IMR-90 (cell line): ENCODE results near the gene ANOS1. TPM values are rescaled to one million over a fixed set of nuclear protein-coding genes. Genes with fewer than 3 reads are reported as not detected.

Source experiments
- ATAC-seq: fragments of 200-7000 bp; cut with Tn5 transposase; 2 replicates; pipeline ENCODE4 v1.9.1; 2020; ENCODE audit warnings: low read depth, mild to moderate bottlenecking, moderate library complexity
- BruUV-seq: library from RNA; stranded (reverse); fragments of 400-500 nt; replicated peaks from 2 replicates; lab custom pipeline; 2021; lab: Mats Ljungman, UMichigan
- CTCF ChIA-PET: fragments of 300-600 bp; formaldehyde crosslinking; extraction: SDS; loops from one replicate; lab custom pipeline; 2021; ENCODE audit warnings: antibody characterized with exemption; lab: Yijun Ruan, JAX
- POLR2A ChIA-PET: fragments of 300-600 bp; sonication (Branson Sonifier 250); formaldehyde crosslinking; loops from one replicate; lab custom pipeline; 2022; ENCODE audit warnings: antibody characterized with exemption; ENCODE audit not compliant: unreplicated experiment; lab: Charles Lee
- DNase-seq: peaks from one replicate; pipeline ENCODE4 v3.0.0; 2013
- H2AFZ ChIP-seq: replicated peaks from 2 replicates; pipeline ENCODE3; 2013; ENCODE audit warnings: low read length, mild to moderate bottlenecking; ENCODE audit not compliant: poor library complexity
- H2AK5ac ChIP-seq: 2 replicates; pipeline ENCODE4 v1.6.1; 2013; ENCODE audit warnings: low read depth, low read length, inconsistent platforms
- H2AK9ac ChIP-seq: replicated peaks from 2 replicates; pipeline ENCODE3; 2013; ENCODE audit warnings: mild to moderate bottlenecking, low read depth, low read length, moderate library complexity; ENCODE audit not compliant: poor library complexity
- H2BK120ac ChIP-seq: 2 replicates; pipeline ENCODE4 v1.6.1; 2013; ENCODE audit warnings: low read depth, low read length, inconsistent platforms
- H2BK15ac ChIP-seq: 3 replicates; pipeline ENCODE4 v1.6.1; 2013; ENCODE audit warnings: low read depth, low read length, inconsistent platforms
- H2BK20ac ChIP-seq: 2 replicates; pipeline ENCODE4 v1.6.1; 2013; ENCODE audit warnings: low read depth, mild to moderate bottlenecking, inconsistent platforms, low read length, moderate library complexity
- H2BK5ac ChIP-seq: 2 replicates; pipeline ENCODE4 v1.6.1; 2013; ENCODE audit warnings: mild to moderate bottlenecking, low read depth, low read length, inconsistent platforms; ENCODE audit not compliant: poor library complexity, severe bottlenecking
- H3K14ac ChIP-seq: replicated peaks from 2 replicates; pipeline ENCODE4 v1.6.1; 2013; ENCODE audit warnings: low read depth, low read length, inconsistent platforms
- H3K18ac ChIP-seq: 2 replicates; pipeline ENCODE4 v1.6.1; 2013; ENCODE audit warnings: low read depth, low read length, control low read depth
- H3K23ac ChIP-seq: 2 replicates; pipeline ENCODE4 v1.6.1; 2013; ENCODE audit warnings: low read depth, low read length, inconsistent platforms
- H3K27ac ChIP-seq: 2 replicates; pipeline ENCODE4 v1.5.1; 2013; ENCODE audit warnings: mild to moderate bottlenecking, control low read depth, low read length; ENCODE audit not compliant: insufficient read depth
- H3K27me3 ChIP-seq: 2 replicates; pipeline ENCODE4 v1.6.1; 2013; ENCODE audit warnings: low read length; ENCODE audit not compliant: control insufficient read depth, insufficient read depth
- H3K36me3 ChIP-seq: 2 replicates; pipeline ENCODE4 v1.6.1; 2013; ENCODE audit warnings: low read length, mixed read lengths; ENCODE audit not compliant: control insufficient read depth, insufficient read depth
- H3K4ac ChIP-seq: 2 replicates; pipeline ENCODE4 v1.6.1; 2013; ENCODE audit warnings: low read depth, low read length, inconsistent platforms
- H3K4me1 ChIP-seq: 2 replicates; pipeline ENCODE4 v1.6.1; 2013; ENCODE audit warnings: low read length, mixed read lengths; ENCODE audit not compliant: control insufficient read depth, insufficient read depth
- H3K4me2 ChIP-seq: 2 replicates; pipeline ENCODE4 v1.6.1; 2013; ENCODE audit warnings: low read depth, mild to moderate bottlenecking, control low read depth, low read length, moderate library complexity
- H3K4me3 ChIP-seq: 2 replicates; pipeline ENCODE4 v1.5.1; 2013; ENCODE audit warnings: low read depth, mild to moderate bottlenecking, control low read depth, low read length, moderate library complexity; ENCODE audit not compliant: insufficient read depth
- H3K56ac ChIP-seq: 2 replicates; pipeline ENCODE4 v1.6.1; 2013; ENCODE audit warnings: low read length, inconsistent platforms; ENCODE audit not compliant: insufficient read depth; ENCODE audit errors: extremely low read depth
- H3K79me1 ChIP-seq, 2 experiments: 2 replicates each; pipeline ENCODE4 v1.6.1; 2013; ENCODE audit warnings: low read length in 2 of 2, inconsistent platforms in 1 of 2, low read depth in 1 of 2
- H3K9ac ChIP-seq: 2 replicates; pipeline ENCODE4 v1.6.1; 2013; ENCODE audit warnings: low read depth, low read length, control low read depth
- H3K9me1 ChIP-seq: 2 replicates; pipeline ENCODE4 v1.6.1; 2013; ENCODE audit warnings: low read length, inconsistent platforms; ENCODE audit not compliant: insufficient read depth
- H3K9me3 ChIP-seq: 2 replicates; pipeline ENCODE4 v1.6.1; 2013; ENCODE audit warnings: low read length; ENCODE audit not compliant: control insufficient read depth, insufficient read depth
- H4K20me1 ChIP-seq: 2 replicates; pipeline ENCODE4 v1.6.1; 2013; ENCODE audit warnings: low read length, inconsistent platforms; ENCODE audit not compliant: insufficient read depth
- H4K5ac ChIP-seq: 2 replicates; pipeline ENCODE4 v1.6.1; 2013; ENCODE audit warnings: mild to moderate bottlenecking, low read depth, low read length, control low read depth
- H4K8ac ChIP-seq, 2 experiments: 2 replicates each; pipeline ENCODE4 v1.6.1; 2013; ENCODE audit warnings: low read depth in 2 of 2, low read length in 2 of 2, control low read depth in 1 of 2, inconsistent platforms in 1 of 2
- H4K91ac ChIP-seq: 2 replicates; pipeline ENCODE4 v1.6.1; 2013; ENCODE audit warnings: low read depth, low read length, inconsistent platforms; ENCODE audit not compliant: insufficient read depth
- BHLHE40 ChIP-seq: fragments of 150-350 bp; IDR thresholded peaks from 2 replicates; pipeline ENCODE4 v1.6.1; 2016; ENCODE audit warnings: mild to moderate bottlenecking, low read depth, low read length
- CHD1 ChIP-seq: IDR thresholded peaks from 2 replicates; pipeline ENCODE4 v1.6.1; 2012; ENCODE audit warnings: low read depth, low read length, improper control_type of control experiment
- FOS ChIP-seq: fragments of 150-350 bp; IDR thresholded peaks from 2 replicates; pipeline ENCODE4 v1.6.1; 2016; ENCODE audit warnings: low read depth, low read length
- MAZ ChIP-seq: IDR thresholded peaks from 2 replicates; pipeline ENCODE4 v1.6.1; 2012; ENCODE audit warnings: low read depth, mild to moderate bottlenecking, low read length, improper control_type of control experiment, moderate library complexity, borderline replicate concordance
- MXI1 ChIP-seq: IDR thresholded peaks from 2 replicates; pipeline ENCODE4 v1.6.1; 2012; ENCODE audit warnings: low read depth, mild to moderate bottlenecking, low read length, moderate library complexity, borderline replicate concordance
- NFE2L2 ChIP-seq: fragments of 150-350 bp; IDR thresholded peaks from 2 replicates; pipeline ENCODE4 v1.6.1; 2016; ENCODE audit warnings: low read depth, mild to moderate bottlenecking, low read length
- POLR2A ChIP-seq: IDR thresholded peaks from 2 replicates; pipeline ENCODE4 v1.6.1; 2012; ENCODE audit warnings: mild to moderate bottlenecking, low read depth, low read length
- RAD21 ChIP-seq: IDR thresholded peaks from 2 replicates; pipeline ENCODE4 v1.6.1; 2012; ENCODE audit warnings: low read length, improper control_type of control experiment
- RCOR1 ChIP-seq: IDR thresholded peaks from 2 replicates; pipeline ENCODE4 v1.6.1; 2012; ENCODE audit warnings: mild to moderate bottlenecking, low read length, improper control_type of control experiment; ENCODE audit not compliant: insufficient replicate concordance
- RFX5 ChIP-seq: IDR thresholded peaks from 2 replicates; pipeline ENCODE4 v1.8.0; 2012; ENCODE audit warnings: low read depth, mild to moderate bottlenecking, low read length, moderate library complexity
- SMC3 ChIP-seq: fragments of 150-350 bp; IDR thresholded peaks from 2 replicates; pipeline ENCODE4 v1.6.1; 2016; ENCODE audit warnings: low read depth, mild to moderate bottlenecking, antibody characterized with exemption, low read length, moderate library complexity
- dilution Hi-C: fragments of 300-500 bp; cut with HindIII; formaldehyde crosslinking; loops from one replicate; pipeline ENCODE4 v1.14.3; 2018; ENCODE audit warnings: low sequenced_read_pairs; ENCODE audit not compliant: unreplicated experiment
- in situ Hi-C: fragments of 300-500 bp; cut with MboI; formaldehyde crosslinking; loops from 3 replicates; pipeline ENCODE4 v1.14.3; 2019; ENCODE audit warnings: low sequenced_read_pairs, inconsistent platforms, mixed read lengths
- intact Hi-C: fragments of 100-400 bp; cut with micrococcal nuclease; formaldehyde crosslinking; loops from 2 replicates; pipeline ENCODE4 v1.10.0; 2022
- polyA plus RNA-seq, 3 experiments: library from polyadenylated mRNA; depleted of rRNA; stranded (reverse); fragments of >200 nt; gene quantifications; 2 replicates each; pipeline ENCODE4 v1.2.3, GENCODE V29; 2012; ENCODE audit warnings: low replicate concordance in 1 of 3
- total RNA-seq: library from RNA; depleted of rRNA; stranded (reverse); fragments of >200 nt; gene quantifications from 2 replicates; pipeline ENCODE4 v1.2.3, GENCODE V29; 2012
- TF ChIP-seq, protein P1 (sequence below): conservative IDR thresholded peaks from 2 replicates; pipeline ENCODE4 v1.5.1; 2012; ENCODE audit warnings: mild to moderate bottlenecking, low read depth, low read length, improper control_type of control experiment
- TF ChIP-seq, protein P2 (sequence below): fragments of 150-350 bp; IDR thresholded peaks from 2 replicates; pipeline ENCODE4 v1.6.1; 2017; ENCODE audit warnings: mild to moderate bottlenecking, antibody characterized with exemption, low read length, low read depth

ANOS1 gene
- total and polyA plus RNA-seq, 2 of the 4 experiments (the other 2 are of a cell fraction): under 0.01 to 0.17 TPM

DNA sequence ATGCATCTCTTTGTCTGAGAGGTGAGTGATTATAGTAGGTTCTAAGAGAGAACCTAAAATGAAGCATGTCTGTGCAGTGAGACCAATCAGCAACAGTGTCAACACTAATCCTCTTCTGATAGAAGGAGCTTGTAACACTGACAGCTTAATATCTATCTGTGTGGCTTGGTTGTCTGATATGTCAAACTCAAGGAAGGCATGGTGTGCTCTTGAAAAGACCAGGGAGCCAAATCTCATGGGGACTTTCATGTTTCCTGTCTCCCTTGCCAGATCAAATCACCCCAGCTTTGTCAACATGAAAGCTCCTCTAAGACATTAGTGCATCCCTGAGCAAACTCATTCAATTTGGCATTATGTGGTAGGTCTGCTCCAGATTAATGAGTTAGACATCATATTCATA is 95.4 kb downstream of the ANOS1 start:
- in situ Hi-C loops: no loop called here
- H3K18ac ChIP-seq: no peak overlapping the region

More for the DNA sequence above, 95.4 kb downstream of the ANOS1 start:
- Histone ChIP-seq H3K23ac (no peak overlapping the region), H3K36me3 (no peaks in the 10 kb centered on the region), H3K4me2 (no peak overlapping the region), H4K91ac (no peak overlapping the region), H4K20me1 (no peaks in the 10 kb centered on the region), H2AK9ac (no peak overlapping the region), H4K8ac (no peak overlapping the region), H2BK15ac (no peak overlapping the region), H3K27ac (no peak overlapping the region), H3K4me3 (no peak overlapping the region), H3K56ac (no peak overlapping the region), H2BK120ac (no peak overlapping the region), H4K5ac (no peak overlapping the region), H3K4ac (no peak overlapping the region), H2BK5ac (no peak overlapping the region), H3K79me1 (no peaks in the 10 kb centered on the region), H3K14ac (no peak overlapping the region), H3K9ac (no peak overlapping the region), H2BK20ac (no peak overlapping the region), H2AK5ac (no peak overlapping the region), H3K4me1 (no peaks in the 10 kb centered on the region), H3K9me3 (peaks cover 4% of the 10 kb centered on the region; the same call in 1 of the 2 replicates), H2AFZ (no peak overlapping the region), H3K9me1 (no peaks in the 10 kb centered on the region), H3K27me3 (no peaks in the 10 kb centered on the region)
- no TSS peak for BruUV-seq
- POLR2A ChIA-PET: no interaction called here
- no peak for TF ChIP-seq RFX5
- no peak for TF ChIP-seq SMC3
- no peak for TF ChIP-seq CHD1
- no peak for TF ChIP-seq RCOR1
- no peak for TF ChIP-seq MAZ
- no peak for TF ChIP-seq FOS
- TF ChIP-seq POLR2A: no peak
- no peak for TF ChIP-seq MXI1
- TF ChIP-seq NFE2L2: no peak
- TF ChIP-seq, protein P1, sequence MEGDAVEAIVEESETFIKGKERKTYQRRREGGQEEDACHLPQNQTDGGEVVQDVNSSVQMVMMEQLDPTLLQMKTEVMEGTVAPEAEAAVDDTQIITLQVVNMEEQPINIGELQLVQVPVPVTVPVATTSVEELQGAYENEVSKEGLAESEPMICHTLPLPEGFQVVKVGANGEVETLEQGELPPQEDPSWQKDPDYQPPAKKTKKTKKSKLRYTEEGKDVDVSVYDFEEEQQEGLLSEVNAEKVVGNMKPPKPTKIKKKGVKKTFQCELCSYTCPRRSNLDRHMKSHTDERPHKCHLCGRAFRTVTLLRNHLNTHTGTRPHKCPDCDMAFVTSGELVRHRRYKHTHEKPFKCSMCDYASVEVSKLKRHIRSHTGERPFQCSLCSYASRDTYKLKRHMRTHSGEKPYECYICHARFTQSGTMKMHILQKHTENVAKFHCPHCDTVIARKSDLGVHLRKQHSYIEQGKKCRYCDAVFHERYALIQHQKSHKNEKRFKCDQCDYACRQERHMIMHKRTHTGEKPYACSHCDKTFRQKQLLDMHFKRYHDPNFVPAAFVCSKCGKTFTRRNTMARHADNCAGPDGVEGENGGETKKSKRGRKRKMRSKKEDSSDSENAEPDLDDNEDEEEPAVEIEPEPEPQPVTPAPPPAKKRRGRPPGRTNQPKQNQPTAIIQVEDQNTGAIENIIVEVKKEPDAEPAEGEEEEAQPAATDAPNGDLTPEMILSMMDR: no peak
- TF ChIP-seq RAD21: no peak
- no peak for TF ChIP-seq BHLHE40
- TF ChIP-seq, protein P2, sequence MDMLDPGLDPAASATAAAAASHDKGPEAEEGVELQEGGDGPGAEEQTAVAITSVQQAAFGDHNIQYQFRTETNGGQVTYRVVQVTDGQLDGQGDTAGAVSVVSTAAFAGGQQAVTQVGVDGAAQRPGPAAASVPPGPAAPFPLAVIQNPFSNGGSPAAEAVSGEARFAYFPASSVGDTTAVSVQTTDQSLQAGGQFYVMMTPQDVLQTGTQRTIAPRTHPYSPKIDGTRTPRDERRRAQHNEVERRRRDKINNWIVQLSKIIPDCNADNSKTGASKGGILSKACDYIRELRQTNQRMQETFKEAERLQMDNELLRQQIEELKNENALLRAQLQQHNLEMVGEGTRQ: no peak
- DNase-seq: no peak
- dilution Hi-C loops (no loop called here), intact Hi-C loops (no loop called here)
- CTCF ChIA-PET: no interaction called here
- ATAC-seq: no peak
